Natural killer cell (primary cell): ENCODE results near the gene SKIL. TPM values are rescaled to one million over a fixed set of nuclear protein-coding genes. Genes with fewer than 3 reads are reported as not detected.

Experiments
- ATAC-seq, 3 donors: fragments of 150-1000 bp in 2 of 3; fragments of 200-7000 bp in 1 of 3; cut with Tn5 transposase; 1 replicate in 1 of 3; 2 replicates in 2 of 3; pipeline ENCODE4 v1.10.0; 2021; ENCODE audit warnings: mild to moderate bottlenecking in 2 of 3, moderate library complexity in 2 of 3
- DNase-seq, 2 donors: peaks; one replicate each; pipeline versions ENCODE4 v3.0.0 to v3.0.0-alpha.2; 2013 to 2021; ENCODE audit warnings: mixed read lengths in 1 of 2
- H3K27ac ChIP-seq: one replicate; pipeline ENCODE4 v1.5.1; 2013; ENCODE audit warnings: mild to moderate bottlenecking, low read length
- H3K27me3 ChIP-seq: one replicate; pipeline ENCODE4 v1.6.1; 2013; ENCODE audit warnings: low read length; ENCODE audit not compliant: control insufficient read depth, insufficient read depth
- H3K36me3 ChIP-seq: one replicate; pipeline ENCODE4 v1.6.1; 2013; ENCODE audit warnings: low read length; ENCODE audit not compliant: control insufficient read depth, insufficient read depth
- H3K4me1 ChIP-seq: one replicate; pipeline ENCODE4 v1.6.1; 2013; ENCODE audit warnings: low read length; ENCODE audit not compliant: control insufficient read depth, insufficient read depth
- H3K4me3 ChIP-seq: one replicate; pipeline ENCODE4 v1.5.1; 2013; ENCODE audit warnings: low read length
- H3K9me3 ChIP-seq: one replicate; pipeline ENCODE4 v1.6.1; 2013; ENCODE audit warnings: low read length; ENCODE audit not compliant: control insufficient read depth, insufficient read depth
- H3K27ac Mint-ChIP-seq, 2 donors: one replicate each; pipeline ENCODE4 v1.8.0; 2022; ENCODE audit warnings: mild to moderate bottlenecking in 2 of 2, mixed read lengths in 2 of 2, moderate library complexity in 1 of 2
- H3K27me3 Mint-ChIP-seq, 2 donors: one replicate each; pipeline ENCODE4 v1.8.0; 2022; ENCODE audit warnings: low read depth in 2 of 2, mixed read lengths in 2 of 2
- H3K36me3 Mint-ChIP-seq: one replicate; pipeline ENCODE4 v1.8.0; 2022; ENCODE audit warnings: mixed read lengths
- H3K4me1 Mint-ChIP-seq, 2 donors: one replicate each; pipeline ENCODE4 v1.8.0; 2022; ENCODE audit warnings: mixed read lengths in 2 of 2
- H3K4me3 Mint-ChIP-seq: one replicate; pipeline ENCODE4 v1.8.0; 2022; ENCODE audit warnings: mild to moderate bottlenecking, moderate library complexity, mixed read lengths
- H3K9me3 Mint-ChIP-seq, 2 donors: one replicate each; pipeline ENCODE4 v1.8.0; 2022; ENCODE audit warnings: mixed read lengths in 2 of 2
- WGBS: methylation state at CpG from one replicate; pipeline ENCODE4 v1.1.7; 2013; ENCODE audit warnings: missing lambda C conversion rate; ENCODE audit not compliant: insufficient coverage; 5-methylcytosine and 5-hydroxymethylcytosine counted together
- intact Hi-C: fragments of 100-400 bp; cut with micrococcal nuclease; formaldehyde crosslinking; loops from one replicate; pipeline ENCODE4 v1.14.2; 2022
- total RNA-seq, 4 donors: library from RNA; stranded (reverse); fragments of 120-200 nt in 1 of 4; gene quantifications; one replicate each; pipeline versions ENCODE4 v1.2.3 to v1.2.4, GENCODE V29; 2013 to 2022
- TF ChIP-seq, protein P1 (sequence below): fragments of 200-600 bp; IDR thresholded peaks from one replicate; pipeline ENCODE4 v1.8.0; 2022; ENCODE audit warnings: antibody characterized with exemption

The SKIL gene
- total RNA-seq, 3 donors from 2014 or later (not counting 1 experiment from before 2014, with no cell fraction given), result 85.5 to 156 (median 96.3) TPM

DNA sequence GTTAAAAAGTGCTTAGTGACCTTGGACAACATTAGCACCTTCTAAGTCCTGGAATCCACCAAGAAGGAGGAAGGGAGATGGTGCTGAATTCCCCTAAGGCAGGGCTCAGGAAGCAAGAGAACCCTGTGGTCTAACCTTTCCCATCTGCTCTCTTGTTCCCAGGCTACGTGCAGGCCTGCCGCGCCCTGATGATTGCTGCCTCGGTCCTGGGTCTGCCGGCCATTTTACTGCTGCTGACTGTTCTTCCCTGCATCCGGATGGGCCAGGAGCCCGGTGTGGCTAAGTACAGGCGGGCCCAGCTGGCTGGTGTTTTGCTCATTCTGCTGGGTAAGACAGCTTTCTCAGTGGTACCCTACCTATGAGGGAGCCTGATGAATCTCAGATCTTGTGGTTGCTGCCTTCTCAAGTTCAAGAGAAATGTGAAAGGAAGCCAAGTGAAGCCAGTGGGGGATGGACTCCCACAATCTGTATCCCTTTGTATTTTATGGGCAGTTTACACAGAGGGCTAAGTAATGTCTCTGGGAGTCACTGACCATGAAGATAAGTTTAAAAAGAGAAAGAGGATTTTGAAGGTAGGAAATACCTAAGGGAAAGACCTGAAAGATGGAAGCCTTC lies 65.6 kb downstream of the SKIL start:
- H3K27ac Mint-ChIP-seq, result no peak overlapping the region

DNA sequence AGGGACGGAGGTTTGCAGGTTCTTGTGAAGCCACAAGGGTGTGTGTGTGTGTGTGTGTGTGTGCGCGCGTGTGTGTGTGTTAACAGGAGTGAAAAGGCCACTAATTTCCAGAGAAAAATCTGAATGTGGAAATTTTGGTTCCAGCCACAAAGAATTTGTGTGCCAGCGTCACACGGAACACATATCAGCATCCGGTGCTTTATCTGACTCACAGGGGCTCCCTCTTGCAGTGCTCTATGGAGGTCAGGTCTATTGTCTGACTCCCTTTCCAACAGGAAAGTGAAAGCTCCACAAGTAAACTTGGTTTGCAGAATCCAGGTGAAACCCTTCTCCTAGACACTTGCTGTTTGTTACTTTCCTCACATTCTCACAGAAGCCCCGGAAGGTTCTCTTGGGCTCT lies 67.4 kb downstream of the SKIL start:
- WGBS, result 82% methylated on average over 7 of the region's 8 CpGs
- Histone ChIP-seq H3K36me3 (no peaks in the 10 kb centered on the region), H3K4me3 (no peak overlapping the region), H3K4me1 (no peaks in the 10 kb centered on the region), H3K27ac (no peak overlapping the region), H3K9me3 (no peaks in the 10 kb centered on the region), H3K27me3 (peaks cover 5% of the 10 kb centered on the region)
- no peak overlapping the region for H3K4me3 Mint-ChIP-seq
- peaks cover 11 to 26% of the 10 kb centered on the region in 2 donors for H3K27me3 Mint-ChIP-seq
- TF ChIP-seq, protein P1, sequence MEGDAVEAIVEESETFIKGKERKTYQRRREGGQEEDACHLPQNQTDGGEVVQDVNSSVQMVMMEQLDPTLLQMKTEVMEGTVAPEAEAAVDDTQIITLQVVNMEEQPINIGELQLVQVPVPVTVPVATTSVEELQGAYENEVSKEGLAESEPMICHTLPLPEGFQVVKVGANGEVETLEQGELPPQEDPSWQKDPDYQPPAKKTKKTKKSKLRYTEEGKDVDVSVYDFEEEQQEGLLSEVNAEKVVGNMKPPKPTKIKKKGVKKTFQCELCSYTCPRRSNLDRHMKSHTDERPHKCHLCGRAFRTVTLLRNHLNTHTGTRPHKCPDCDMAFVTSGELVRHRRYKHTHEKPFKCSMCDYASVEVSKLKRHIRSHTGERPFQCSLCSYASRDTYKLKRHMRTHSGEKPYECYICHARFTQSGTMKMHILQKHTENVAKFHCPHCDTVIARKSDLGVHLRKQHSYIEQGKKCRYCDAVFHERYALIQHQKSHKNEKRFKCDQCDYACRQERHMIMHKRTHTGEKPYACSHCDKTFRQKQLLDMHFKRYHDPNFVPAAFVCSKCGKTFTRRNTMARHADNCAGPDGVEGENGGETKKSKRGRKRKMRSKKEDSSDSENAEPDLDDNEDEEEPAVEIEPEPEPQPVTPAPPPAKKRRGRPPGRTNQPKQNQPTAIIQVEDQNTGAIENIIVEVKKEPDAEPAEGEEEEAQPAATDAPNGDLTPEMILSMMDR, result no peak
- H3K4me1 Mint-ChIP-seq, result peaks cover 16 to 25% of the 10 kb centered on the region in 2 donors
- intact Hi-C loops, result no loop called here
- ATAC-seq (no peak), DNase-seq (no peak)
- no peaks in the 10 kb centered on the region for H3K9me3 Mint-ChIP-seq
- no peaks in the 10 kb centered on the region for H3K36me3 Mint-ChIP-seq
- H3K27ac Mint-ChIP-seq, result no peak overlapping the region

More for the DNA sequence above, 65.6 kb downstream of the SKIL start:
- H3K4me3 Mint-ChIP-seq, result no peak overlapping the region
- H3K36me3 ChIP-seq, result no peaks in the 10 kb centered on the region
- H3K4me3 ChIP-seq, result no peak overlapping the region
- ATAC-seq (no peak), DNase-seq (no peak)
- no peaks in the 10 kb centered on the region for H3K9me3 Mint-ChIP-seq
- intact Hi-C loops, result no loop called here
- TF ChIP-seq, protein P1, result no peak
- H3K27me3 ChIP-seq, result peaks cover 15% of the 10 kb centered on the region
- H3K4me1 ChIP-seq, result peaks cover 14% of the 10 kb centered on the region
- peaks cover 12 to 19% of the 10 kb centered on the region in 2 donors for H3K4me1 Mint-ChIP-seq
- no peaks in the 10 kb centered on the region for H3K36me3 Mint-ChIP-seq
- 93% methylated on average over 8 of the region's 8 CpGs for WGBS
- no peaks in the 10 kb centered on the region for H3K9me3 ChIP-seq
- peaks cover 18 to 24% of the 10 kb centered on the region in 2 donors for H3K27me3 Mint-ChIP-seq
- no peak overlapping the region for H3K27ac ChIP-seq

DNA sequence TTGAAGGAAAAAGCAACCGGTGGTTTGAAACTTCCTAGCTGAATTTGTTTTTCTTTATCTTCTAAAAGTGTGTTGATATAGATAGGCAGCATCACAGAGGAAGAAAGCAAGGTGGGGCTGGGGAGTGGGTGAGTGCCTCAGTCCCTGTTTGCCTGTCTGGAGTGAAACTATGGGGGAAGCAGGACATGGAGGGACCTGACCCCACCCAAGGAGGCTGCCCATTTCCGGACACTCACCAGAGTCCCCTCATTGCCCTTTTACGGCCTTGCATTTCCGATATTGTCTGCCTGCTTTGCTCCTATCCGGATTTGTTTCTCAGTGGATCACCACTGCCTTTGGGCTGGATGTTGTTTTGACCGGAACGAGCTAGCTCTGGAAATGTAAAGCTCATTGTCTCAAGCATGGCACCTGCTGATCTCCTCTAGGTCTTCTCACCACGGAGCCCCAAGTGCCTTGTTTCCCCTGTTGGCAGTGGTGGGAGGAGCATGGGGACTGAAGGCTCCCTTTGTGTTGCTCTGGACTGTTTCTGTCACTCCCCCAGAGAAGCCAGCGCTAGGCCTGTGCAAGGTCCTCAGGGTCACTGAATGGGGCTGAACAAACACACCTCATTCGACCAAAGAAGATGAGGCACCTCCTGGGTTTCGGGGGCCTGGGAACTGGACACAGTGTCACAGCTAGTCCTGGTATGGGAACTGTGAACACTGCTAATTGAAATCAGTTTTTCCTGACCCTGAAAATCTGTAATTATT lies 68.2 kb downstream of the SKIL start:
- Mint-ChIP-seq H3K4me1 (peaks cover 10 to 19% of the 10 kb centered on the region in 2 donors), H3K27ac (no peak overlapping the region), H3K9me3 (no peaks in the 10 kb centered on the region), H3K4me3 (no peak overlapping the region), H3K36me3 (no peaks in the 10 kb centered on the region), H3K27me3 (peaks cover 6 to 19% of the 10 kb centered on the region in 2 donors)
- DNase-seq, result no peak
- Histone ChIP-seq H3K36me3 (no peaks in the 10 kb centered on the region), H3K9me3 (no peaks in the 10 kb centered on the region), H3K4me3 (no peak overlapping the region), H3K27ac (no peak overlapping the region), H3K4me1 (no peaks in the 10 kb centered on the region), H3K27me3 (no peaks in the 10 kb centered on the region)
- ATAC-seq, result no peak
- intact Hi-C loops, result no loop called here
- TF ChIP-seq, protein P1, result no peak
- WGBS, result 80% methylated on average over 11 of the region's 11 CpGs
